ENCODE measurements around the gene HOXD10. TPM values are rescaled to one million over a fixed set of nuclear protein-coding genes. Genes with fewer than 3 reads are reported as not detected.

HOXD10 gene
- total RNA-seq, 1 donor: not detected

DNA sequence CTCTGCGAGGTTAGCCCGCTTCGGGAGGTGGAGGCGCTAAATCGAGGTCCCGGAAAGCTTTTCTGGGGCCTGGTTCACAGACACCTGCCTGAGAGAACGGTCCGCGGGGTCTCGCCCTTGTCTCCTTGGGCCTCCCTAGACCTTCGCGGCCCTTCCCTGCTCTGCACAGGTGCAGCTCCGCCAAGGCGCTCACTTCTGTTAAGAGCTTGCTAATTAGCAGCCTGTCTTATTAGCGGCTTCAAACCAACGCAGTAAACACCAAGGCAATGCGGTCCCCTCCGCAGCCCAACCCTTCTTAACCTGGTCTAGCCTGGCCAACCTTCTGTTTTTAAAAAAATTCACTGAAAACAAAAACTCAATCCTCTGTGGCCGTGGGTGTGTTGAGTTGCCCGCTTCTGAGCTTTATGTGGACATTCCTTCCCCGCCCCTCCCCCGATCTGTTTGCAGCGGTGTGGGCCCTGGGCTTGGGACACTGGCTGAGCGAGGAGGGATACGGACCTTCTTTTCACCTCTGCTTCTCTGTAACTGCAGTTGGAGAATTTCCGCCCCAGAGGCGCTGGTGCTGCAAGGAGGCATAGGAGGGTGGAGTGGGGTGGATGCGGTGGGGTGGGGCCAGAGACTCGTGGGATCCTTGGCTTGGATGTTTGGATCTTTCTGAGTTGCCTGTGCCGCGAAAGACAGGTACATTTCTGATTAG lies 31.4 kb downstream of the HOXD10 start:
- Histone ChIP-seq H3K4me3 (ENCODE audit: insufficient read depth, low read length) (no peak overlapping the region), H3K36me3 (ENCODE audit: insufficient read depth, low read length) (no peaks in the 10 kb centered on the region), H3K4me2 (ENCODE audit: insufficient read depth, low read length) (no peak overlapping the region), H3K79me2 (ENCODE audit: insufficient read depth, low read length) (peaks cover 7% of the 10 kb centered on the region), H2AFZ (ENCODE audit: low read length) (no peak overlapping the region), H3K27ac (ENCODE audit: low read depth, low read length) (no peak overlapping the region), H3K27me3 (ENCODE audit: insufficient read depth, low read length) (no peaks in the 10 kb centered on the region), H3K9me3 (ENCODE audit: low read depth, low read length) (no peaks in the 10 kb centered on the region), H4K20me1 (ENCODE audit: insufficient read depth, low read length) (peaks cover 6% of the 10 kb centered on the region), H3K4me1 (ENCODE audit: insufficient read depth, low read length) (no peaks in the 10 kb centered on the region)
- DNase-seq (ENCODE audit: insufficient read length, low spot score, missing footprints): no peak
- TF ChIP-seq, protein P1, sequence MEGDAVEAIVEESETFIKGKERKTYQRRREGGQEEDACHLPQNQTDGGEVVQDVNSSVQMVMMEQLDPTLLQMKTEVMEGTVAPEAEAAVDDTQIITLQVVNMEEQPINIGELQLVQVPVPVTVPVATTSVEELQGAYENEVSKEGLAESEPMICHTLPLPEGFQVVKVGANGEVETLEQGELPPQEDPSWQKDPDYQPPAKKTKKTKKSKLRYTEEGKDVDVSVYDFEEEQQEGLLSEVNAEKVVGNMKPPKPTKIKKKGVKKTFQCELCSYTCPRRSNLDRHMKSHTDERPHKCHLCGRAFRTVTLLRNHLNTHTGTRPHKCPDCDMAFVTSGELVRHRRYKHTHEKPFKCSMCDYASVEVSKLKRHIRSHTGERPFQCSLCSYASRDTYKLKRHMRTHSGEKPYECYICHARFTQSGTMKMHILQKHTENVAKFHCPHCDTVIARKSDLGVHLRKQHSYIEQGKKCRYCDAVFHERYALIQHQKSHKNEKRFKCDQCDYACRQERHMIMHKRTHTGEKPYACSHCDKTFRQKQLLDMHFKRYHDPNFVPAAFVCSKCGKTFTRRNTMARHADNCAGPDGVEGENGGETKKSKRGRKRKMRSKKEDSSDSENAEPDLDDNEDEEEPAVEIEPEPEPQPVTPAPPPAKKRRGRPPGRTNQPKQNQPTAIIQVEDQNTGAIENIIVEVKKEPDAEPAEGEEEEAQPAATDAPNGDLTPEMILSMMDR (IDR thresholded peaks at IDR 0.05; ENCODE audit: extremely low read depth, low read depth, low read length): no peak

DNA sequence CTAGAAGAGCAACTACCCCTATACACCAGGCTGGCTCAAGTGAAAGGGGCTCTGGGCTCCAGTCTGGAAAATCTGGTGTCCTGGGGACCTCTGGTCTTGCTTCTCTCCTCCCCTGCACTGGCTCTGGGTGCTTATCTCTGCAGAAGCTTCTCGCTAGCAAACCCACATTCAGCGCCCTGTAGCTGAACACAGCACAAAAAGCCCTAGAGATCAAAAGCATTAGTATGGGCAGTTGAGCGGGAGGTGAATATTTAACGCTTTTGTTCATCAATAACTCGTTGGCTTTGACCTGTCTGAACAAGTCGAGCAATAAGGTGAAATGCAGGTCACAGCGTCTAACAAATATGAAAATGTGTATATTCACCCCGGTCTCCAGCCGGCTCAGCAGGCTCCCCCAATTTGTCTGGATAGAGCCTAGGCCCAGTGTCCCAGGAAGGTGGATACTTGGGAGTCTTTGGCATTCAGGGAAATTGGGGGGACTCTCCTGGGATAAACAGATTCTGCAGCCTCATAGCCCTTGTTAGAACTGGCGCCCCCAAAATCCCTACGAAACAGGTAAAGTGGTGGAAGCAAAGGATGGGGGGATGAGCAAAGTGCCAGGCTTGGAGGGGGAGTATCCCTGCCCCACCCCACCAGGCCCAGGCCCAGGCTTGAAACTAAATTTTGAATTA lies 32.3 kb downstream of the HOXD10 start:
- no peak overlapping the region for H3K27ac ChIP-seq (ENCODE audit: low read depth, low read length)
- no peak overlapping the region for H2AFZ ChIP-seq (ENCODE audit: low read length)
- peaks cover 6% of the 10 kb centered on the region for H4K20me1 ChIP-seq (ENCODE audit: insufficient read depth, low read length)
- TF ChIP-seq, protein P1 (IDR thresholded peaks at IDR 0.05; ENCODE audit: extremely low read depth, low read depth, low read length): no peak
- H3K9me3 ChIP-seq (ENCODE audit: low read depth, low read length): no peaks in the 10 kb centered on the region
- no peak overlapping the region for H3K4me2 ChIP-seq (ENCODE audit: insufficient read depth, low read length)
- no peaks in the 10 kb centered on the region for H3K27me3 ChIP-seq (ENCODE audit: insufficient read depth, low read length)
- peak; percentile 81 for DNase-seq (ENCODE audit: insufficient read length, low spot score, missing footprints)
- no peaks in the 10 kb centered on the region for H3K36me3 ChIP-seq (ENCODE audit: insufficient read depth, low read length)
- no peaks in the 10 kb centered on the region for H3K4me1 ChIP-seq (ENCODE audit: insufficient read depth, low read length)
- peaks cover 2% of the 10 kb centered on the region for H3K79me2 ChIP-seq (ENCODE audit: insufficient read depth, low read length)
- no peak overlapping the region for H3K4me3 ChIP-seq (ENCODE audit: insufficient read depth, low read length)

DNA sequence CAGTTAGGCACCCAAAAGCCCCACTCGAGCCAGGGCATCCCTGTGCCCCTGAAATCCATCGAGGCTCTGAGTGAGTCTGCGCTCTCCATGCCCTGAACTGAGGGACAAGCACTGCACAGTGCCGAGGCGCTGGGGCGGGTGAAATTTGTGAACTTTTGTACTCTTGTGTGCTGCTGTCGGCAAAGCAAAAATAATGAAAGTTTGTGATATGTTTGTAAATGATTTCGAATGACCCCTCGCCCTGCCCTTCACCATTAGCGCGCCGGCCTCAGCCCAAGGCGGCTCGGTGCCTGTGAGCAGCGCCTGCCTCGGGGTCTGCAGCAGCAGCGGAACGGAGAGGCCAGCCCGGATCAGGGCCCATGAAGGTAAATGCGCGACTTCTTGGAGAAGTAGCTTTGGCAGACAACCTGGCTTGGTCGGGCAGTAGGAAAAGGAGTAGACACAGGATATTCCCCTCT lies 32.9 kb downstream of the HOXD10 start:
- H3K4me1 ChIP-seq (ENCODE audit: insufficient read depth, low read length): no peaks in the 10 kb centered on the region
- no peak overlapping the region for H2AFZ ChIP-seq (ENCODE audit: low read length)
- H3K27me3 ChIP-seq (ENCODE audit: insufficient read depth, low read length): no peaks in the 10 kb centered on the region
- no peak overlapping the region for H3K4me3 ChIP-seq (ENCODE audit: insufficient read depth, low read length)
- no peak for DNase-seq (ENCODE audit: insufficient read length, low spot score, missing footprints)
- H3K4me2 ChIP-seq (ENCODE audit: insufficient read depth, low read length): no peak overlapping the region
- H3K36me3 ChIP-seq (ENCODE audit: insufficient read depth, low read length): no peaks in the 10 kb centered on the region
- no peak overlapping the region for H3K27ac ChIP-seq (ENCODE audit: low read depth, low read length)
- H4K20me1 ChIP-seq (ENCODE audit: insufficient read depth, low read length): peaks cover 6% of the 10 kb centered on the region
- no peaks in the 10 kb centered on the region for H3K9me3 ChIP-seq (ENCODE audit: low read depth, low read length)
- TF ChIP-seq, protein P1 (IDR thresholded peaks at IDR 0.05; ENCODE audit: extremely low read depth, low read depth, low read length): no peak
- H3K79me2 ChIP-seq (ENCODE audit: insufficient read depth, low read length): no peaks in the 10 kb centered on the region

DNA sequence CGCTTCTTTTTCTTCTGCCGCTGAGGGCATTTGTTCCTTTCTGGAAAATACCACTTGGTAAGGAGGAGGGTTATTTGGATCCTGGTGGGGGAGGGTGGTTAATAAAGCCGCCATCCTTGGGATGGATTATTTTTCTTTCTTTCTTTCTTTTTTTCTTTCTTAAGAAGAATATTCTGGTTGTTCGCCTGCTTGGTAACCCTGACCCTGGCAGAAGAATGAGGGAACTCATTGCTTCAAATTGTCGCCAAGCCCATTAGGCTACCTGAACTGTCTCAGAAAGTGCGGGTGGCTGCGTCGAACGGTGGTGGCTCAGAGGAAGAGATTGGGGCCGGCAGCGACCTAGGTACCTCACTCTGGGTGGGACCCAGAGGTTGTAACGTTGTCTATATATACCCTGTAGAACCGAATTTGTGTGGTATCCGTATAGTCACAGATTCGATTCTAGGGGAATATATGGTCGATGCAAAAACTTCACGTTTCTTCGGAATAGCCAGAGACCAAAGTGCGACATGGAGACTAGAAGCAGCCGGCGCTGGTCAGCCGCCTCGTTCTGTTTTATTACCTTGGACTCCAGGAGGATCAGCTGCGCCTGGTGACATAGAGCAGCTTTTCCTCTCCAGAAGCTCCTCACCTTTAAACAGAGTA lies 33.5 kb downstream of the HOXD10 start:
- H3K27me3 ChIP-seq (ENCODE audit: insufficient read depth, low read length): no peaks in the 10 kb centered on the region

More for the DNA sequence above, 33.5 kb downstream of the HOXD10 start:
- Histone ChIP-seq H4K20me1 (ENCODE audit: insufficient read depth, low read length) (peaks cover 4% of the 10 kb centered on the region), H3K4me2 (ENCODE audit: insufficient read depth, low read length) (no peak overlapping the region), H3K4me1 (ENCODE audit: insufficient read depth, low read length) (no peaks in the 10 kb centered on the region), H3K27ac (ENCODE audit: low read depth, low read length) (no peak overlapping the region), H3K36me3 (ENCODE audit: insufficient read depth, low read length) (no peaks in the 10 kb centered on the region), H3K9me3 (ENCODE audit: low read depth, low read length) (no peaks in the 10 kb centered on the region), H3K4me3 (ENCODE audit: insufficient read depth, low read length) (no peak overlapping the region), H2AFZ (ENCODE audit: low read length) (no peak overlapping the region), H3K79me2 (ENCODE audit: insufficient read depth, low read length) (no peaks in the 10 kb centered on the region)
- TF ChIP-seq, protein P1 (IDR thresholded peaks at IDR 0.05; ENCODE audit: extremely low read depth, low read depth, low read length): no peak
- peak; percentile 76 for DNase-seq (ENCODE audit: insufficient read length, low spot score, missing footprints)

Data from osteoblast (primary cell).